GM23248 (cell line): ENCODE measurements around the gene RCC2.

ENCODE experiments used
- EZH2 ChIP-seq: fragments of 200-600 bp; sonication (generic); IDR thresholded peaks from 2 replicates; pipeline ENCODE4 v1.6.1; 2018; ENCODE audit warnings: antibody characterized with exemption, mild to moderate bottlenecking; ENCODE audit not compliant: insufficient read depth, poor library complexity, severe bottlenecking
- EZH2phosphoT487 ChIP-seq: fragments of 200-600 bp; sonication (generic); IDR thresholded peaks from 2 replicates; pipeline ENCODE4 v1.6.1; 2018; ENCODE audit warnings: antibody characterized with exemption, moderate library complexity, mild to moderate bottlenecking, low read depth; ENCODE audit not compliant: insufficient read depth

- TF ChIP-seq EZH2phosphoT487 (no peak), EZH2 (no peak)
Measured at GRCh38 chr1:17397910-17398695, 41.4 kb downstream of the RCC2 start.
